Heart left ventricle (tissue), 16 donors: Measurements from ENCODE around the gene DDX25. TPM values are rescaled to one million over a fixed set of nuclear protein-coding genes. Genes with fewer than 3 reads are reported as not detected.

Experiments
- ATAC-seq, 4 donors: fragments of 200-7000 bp; cut with Tn5 transposase; one replicate each; pipeline ENCODE4 v1.9.1; 2020 to 2022; ENCODE audit warnings: moderate library complexity in 4 of 4, mild to moderate bottlenecking in 3 of 4, moderate number of reproducible peaks in 1 of 4
- DNase-seq, 5 donors: peaks; one replicate each; pipeline ENCODE4 v3.0.0-alpha.2; 2020
- H3K27ac ChIP-seq, 12 donors: fragments of 200-600 bp; sonication (generic) in 4 of 12; one replicate each; pipeline versions ENCODE4 v1.5.0 to v1.8.0; 2016 to 2022; ENCODE audit warnings: mild to moderate bottlenecking in 2 of 12
- H3K27me3 ChIP-seq, 9 donors: fragments of 200-600 bp; sonication (generic) in 2 of 9; one replicate each; pipeline versions ENCODE4 v1.5.1 to v1.8.0; 2016 to 2022; ENCODE audit warnings: mild to moderate bottlenecking in 3 of 9
- H3K36me3 ChIP-seq, 9 donors: fragments of 200-600 bp; sonication (generic) in 2 of 9; one replicate each; pipeline versions ENCODE4 v1.5.0 to v1.8.0; 2018 to 2022; ENCODE audit warnings: mild to moderate bottlenecking in 2 of 9
- H3K4me1 ChIP-seq, 12 donors: fragments of 200-600 bp; sonication (generic) in 4 of 12; one replicate each; pipeline versions ENCODE4 v1.5.0 to v1.8.0; 2016 to 2022; ENCODE audit warnings: mild to moderate bottlenecking in 3 of 12
- H3K4me3 ChIP-seq, 12 donors: fragments of 200-600 bp; sonication (generic) in 4 of 12; one replicate each; pipeline versions ENCODE4 v1.5.0 to v1.8.0; 2017 to 2022; ENCODE audit warnings: mild to moderate bottlenecking in 9 of 12, moderate library complexity in 4 of 12
- H3K9me3 ChIP-seq, 12 donors: fragments of 200-600 bp; sonication (generic) in 4 of 12; one replicate each; pipeline versions ENCODE4 v1.5.0 to v1.8.0; 2016 to 2022; ENCODE audit warnings: mild to moderate bottlenecking in 1 of 12
- CTCF ChIP-seq, 12 donors: fragments of 200-600 bp; sonication (generic) in 4 of 12; IDR thresholded peaks; one replicate each; pipeline versions ENCODE4 v1.5.0 to v1.8.0; 2018 to 2022; ENCODE audit warnings: antibody characterized with exemption in 12 of 12, mild to moderate bottlenecking in 5 of 12
- POLR2A ChIP-seq, 2 donors: fragments of 450-650 bp; IDR thresholded peaks; one replicate each; pipeline ENCODE4 v1.6.1; 2017; ENCODE audit warnings: antibody characterized with exemption in 2 of 2, mild to moderate bottlenecking in 2 of 2, moderate library complexity in 2 of 2
- WGBS, 4 donors: extraction: QIAGEN DNeasy Blood & Tissue Kit in 2 of 4; methylation state at CpG; one replicate each; pipeline versions ENCODE4 v1.1.5 to v1.1.7; 2013 to 2018; 5-methylcytosine and 5-hydroxymethylcytosine counted together
- intact Hi-C, 10 donors: fragments of 100-400 bp; cut with DNase I; formaldehyde crosslinking; loops; one replicate each; pipeline versions ENCODE4 v1.11.1 to v1.14.2; 2022
- polyA plus RNA-seq, 2 donors: library from polyadenylated mRNA; stranded (reverse); fragments of 200-250 nt; gene quantifications; one replicate each; pipeline ENCODE4 v1.2.3, GENCODE V29; 2013
- total RNA-seq, 9 donors: library from RNA; depleted of rRNA in 2 of 9; stranded (reverse); fragments of >200 nt in 2 of 9; fragmentation: NEBNext Ultra II Directional in 3 of 9; extraction: Animal tissue kit (Norgen Biotek cat#: 25700) in 3 of 9; gene quantifications; one replicate each; pipeline versions ENCODE4 v1.1.0 to v1.2.4, GENCODE V29; 2016 to 2023
- donor health status: ischemic (EF 13 %, LVEDD 7.1; RV severe dilation, severe dysfunction).
- donor health status: healthy with polysubstance abuse.
- donor health status: DM: no; HTN: yes; CAD: no.
- donor health status: DM: no; HTN: no; CAD: no.
- donor health status: ischemic (EF 25% LVEDD 6.9; RV normal size, moderate dysfunction).
- donor health status: ischemic (EF 25% LVEDD 5.7; RV mildly dilated, moderate dysfunction).
- donor health status: healthy.
- donor health status: DM: yes; HTN: yes; CAD: no.
- donor health status: ischemic (EF 35%, LVEDD 5.7; RV mildly dilated, moderate dysfunction).
- donor health status: nonischemic (EF 11% LVEDD 7.7; RV severe dilation, severe dysfunction).
- donor health status: DM: yes; HTN: yes; CAD: no.
- donor health status: PGD.
- donor health status: ischemic (EF 29% LVEDD 5.4; RV normal size, mild dysfunction).
- donor health status: nonischemic (EF 23%, LVEDD 6.1; RV moderate dilation, normal function).

DDX25 gene
- total and polyA plus RNA-seq, 11 donors = not detected

DNA sequence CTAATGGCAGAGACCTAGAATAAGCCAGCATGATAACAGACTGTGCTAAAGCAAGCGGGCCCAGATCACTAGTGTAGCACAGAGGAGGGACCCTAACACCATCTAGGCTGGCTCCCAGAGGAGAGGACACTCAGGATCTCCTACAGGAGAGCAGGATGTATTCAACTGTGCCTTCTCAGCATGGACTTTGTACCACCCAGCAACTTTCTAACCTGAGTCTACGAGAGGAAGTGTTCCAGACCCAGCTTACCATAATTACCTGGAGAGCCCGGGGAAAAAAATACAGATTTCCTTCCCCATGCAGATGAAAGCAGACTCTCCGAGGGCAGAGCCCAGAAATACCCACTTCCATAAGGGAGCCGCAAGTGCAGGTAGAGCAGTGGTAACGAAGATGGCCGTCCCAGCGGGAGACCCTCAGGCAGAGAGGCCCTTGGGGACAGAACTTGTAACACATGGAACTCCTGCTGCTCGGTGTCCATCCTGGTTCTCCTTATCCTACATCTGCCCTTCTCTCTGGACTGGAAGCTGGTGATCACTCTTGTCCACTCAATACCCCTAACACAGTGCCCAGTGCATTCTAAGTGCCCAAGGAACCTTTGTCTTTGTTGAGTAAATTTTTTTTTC, 20.2 kb downstream of the DDX25 start:
- no peak for DNase-seq
- ATAC-seq = no peak
- Histone ChIP-seq H3K9me3 (no peaks in the 10 kb centered on the region), H3K27ac (no peak overlapping the region), H3K36me3 (no peaks in the 10 kb centered on the region), H3K4me1 (no peaks in the 10 kb centered on the region), H3K4me3 (no peak overlapping the region), H3K27me3 (peaks cover 0 to 10% (median 0%) of the 10 kb centered on the region in 9 donors)
- WGBS, 4 donors = 79 to 89% (median 87%) methylated on average over 9 of the region's 9 CpGs
- TF ChIP-seq POLR2A (IDR thresholded peaks at IDR 0.05) = no peak
- no peak for TF ChIP-seq CTCF (IDR thresholded peaks at IDR 0.05)
- intact Hi-C loops = loop anchor here in 4 of 10 donors (1.0 to 5.0 kb wide), 3 partner anchors 268 to 343 kb away; partner anchors contain the start of genes FOXRED1 (in 1 of the 4) and SRPRA (in 1 of the 4)

GRCh38 chr11:125925247-125925740, 21.0 kb downstream of the DDX25 start:
- Histone ChIP-seq H3K9me3 (no peaks in the 10 kb centered on the region), H3K36me3 (no peaks in the 10 kb centered on the region), H3K27ac (no peak overlapping the region), H3K27me3 (peaks cover 0 to 6% (median 0%) of the 10 kb centered on the region in 9 donors), H3K4me3 (no peak overlapping the region), H3K4me1 (no peaks in the 10 kb centered on the region)
- 53 to 61% (median 57%) methylated on average over 6 of the region's 6 CpGs for WGBS, 4 donors
- ATAC-seq (no peak), DNase-seq (no peak)
- intact Hi-C loops = loop anchor here in 3 of 10 donors (1.0 to 5.0 kb wide), 3 partner anchors 267 to 342 kb away; partner anchors contain the start of genes FOXRED1 (in 1 of the 3) and SRPRA (in 1 of the 3)
- TF ChIP-seq CTCF (IDR thresholded peaks at IDR 0.05) (no peak), POLR2A (IDR thresholded peaks at IDR 0.05) (no peak)

DNA sequence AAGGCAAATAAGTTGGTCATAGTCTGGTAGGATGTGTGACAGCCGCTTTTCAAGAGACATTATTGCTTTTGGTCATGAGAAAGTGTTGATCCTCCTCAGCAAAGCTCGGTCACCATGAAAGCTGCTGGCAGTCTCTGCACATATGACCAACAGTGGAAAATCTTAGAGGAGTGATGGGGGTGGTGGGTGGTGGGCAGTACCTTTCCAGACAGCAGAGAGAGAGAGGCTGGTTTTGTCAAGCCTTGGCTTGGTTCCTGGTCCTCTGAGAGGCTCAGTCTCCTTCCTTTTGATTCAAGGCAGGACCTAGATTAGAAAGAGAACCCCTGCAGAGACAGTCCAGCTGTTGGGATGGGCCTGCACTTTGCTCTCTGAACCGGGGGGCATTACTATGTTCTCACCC, 21.5 kb downstream of the DDX25 start:
- Histone ChIP-seq H3K27ac (no peak overlapping the region), H3K27me3 (peaks cover 0 to 6% (median 0%) of the 10 kb centered on the region in 9 donors), H3K36me3 (no peaks in the 10 kb centered on the region), H3K4me1 (no peaks in the 10 kb centered on the region), H3K4me3 (no peak overlapping the region), H3K9me3 (no peaks in the 10 kb centered on the region)
- TF ChIP-seq POLR2A (IDR thresholded peaks at IDR 0.05) (no peak), CTCF (IDR thresholded peaks at IDR 0.05) (no peak)
- no peak for ATAC-seq
- intact Hi-C loops = loop anchor here in 3 of 10 donors (1.0 to 5.0 kb wide), 3 partner anchors 266 to 341 kb away; partner anchors contain the start of genes FOXRED1 (in 1 of the 3) and SRPRA (in 1 of the 3)
- no peak for DNase-seq
- WGBS, 4 donors = 71 to 83% (median 72%) methylated on average over 3 of the region's 3 CpGs

GRCh38 chr11:125926682-125927081, 22.4 kb downstream of the DDX25 start:
- H3K27ac ChIP-seq = no peak overlapping the region
- DNase-seq = no peak
- H3K9me3 ChIP-seq = no peaks in the 10 kb centered on the region
- no peak for ATAC-seq
- no peaks in the 10 kb centered on the region for H3K4me1 ChIP-seq
- H3K36me3 ChIP-seq = no peaks in the 10 kb centered on the region
- peaks cover 0 to 6% (median 0%) of the 10 kb centered on the region in 9 donors for H3K27me3 ChIP-seq
- 90 to 95% (median 93%) methylated on average over 12 of the region's 12 CpGs for WGBS, 4 donors
- no peak for TF ChIP-seq POLR2A (IDR thresholded peaks at IDR 0.05)
- TF ChIP-seq CTCF (IDR thresholded peaks at IDR 0.05) = no peak
- no peak overlapping the region for H3K4me3 ChIP-seq
- intact Hi-C loops = loop anchor here in 2 of 10 donors (5.0 kb wide), 2 partner anchors 266 to 341 kb away; partner anchors contain the start of genes FOXRED1 (in 1 of the 2) and SRPRA (in 1 of the 2)
